ENCODE data around the gene MYOCD.

GRCh38 chr17:12693640-12694039 lies 27.9 kb downstream of the MYOCD start:
- TF ChIP-seq CTCF (IDR thresholded peaks at IDR 0.05) (no peak), POLR2AphosphoS5 (IDR thresholded peaks at IDR 0.05; ENCODE audit: low read depth, low read length) (no peak), TCF7L2 (IDR thresholded peaks at IDR 0.05; ENCODE audit: low read depth, low read length) (no peak), REST (IDR thresholded peaks at IDR 0.05; ENCODE audit: insufficient read depth in 1 of 2, low read depth in 2 of 2, low read length in 1 of 2) (no peak), SIN3A (IDR thresholded peaks at IDR 0.05; ENCODE audit: borderline replicate concordance, insufficient read depth, low read depth, low read length) (no peak)

Measured in Panc1 (cell line).